Measurements from ENCODE around the gene SMIM24.
A peak's percentile ranks its signal among the peaks of the same experiment; 100 is the strongest.

DNA sequence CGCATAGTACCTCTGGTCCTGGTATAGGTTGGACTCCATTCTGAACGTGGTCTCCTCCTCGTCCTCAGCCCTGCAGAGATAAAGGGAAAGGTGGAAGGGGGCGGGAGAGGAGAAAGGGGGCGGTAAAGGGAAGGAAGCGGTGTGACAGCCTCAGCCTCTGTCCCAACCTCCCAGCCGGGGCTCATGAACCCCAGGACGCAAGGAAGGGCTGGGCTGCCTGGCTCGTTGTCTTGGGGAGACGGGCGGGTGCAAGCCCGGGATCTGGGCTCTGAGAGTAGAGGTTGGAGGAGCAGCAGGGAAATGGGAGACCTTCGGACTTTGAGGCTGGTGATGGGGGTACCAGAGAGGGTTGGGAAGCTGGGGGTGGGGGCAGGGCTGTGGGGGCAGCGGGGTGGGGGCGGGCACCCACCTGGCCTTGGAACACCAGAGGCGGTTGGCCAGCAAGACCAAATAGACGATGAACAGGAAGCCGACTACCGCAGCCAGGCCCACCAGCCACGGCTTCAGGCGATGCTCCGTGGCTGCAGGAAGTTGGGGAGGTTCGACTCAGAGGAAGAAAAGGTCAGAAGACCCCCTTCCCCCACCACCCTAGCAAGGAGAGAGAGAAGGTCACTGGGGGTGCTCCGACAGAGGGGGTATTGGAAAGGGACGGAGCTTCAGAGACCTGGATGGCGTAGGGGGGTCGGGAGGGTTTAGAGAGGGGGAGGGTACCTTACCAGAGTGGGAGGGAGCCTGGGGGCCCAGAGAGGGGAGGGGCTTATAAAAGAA, 1.7 kb downstream of the SMIM24 start:
- TF ChIP-seq POLR2AphosphoS5 (IDR thresholded peaks at IDR 0.05; ENCODE audit: low read depth) (no peak), CTCF (conservative IDR thresholded peaks at IDR 0.05; ENCODE audit: low read depth in 2 of 2) (0 out of 4 replicates have a peak, but pooled peaks of 1 of the 2 experiments have one; percentile 11), EZH2 (IDR thresholded peaks at IDR 0.05; ENCODE audit: low read depth, unreplicated experiment) (no peak), CREB1 (CRISPR knock-in tag; IDR thresholded peaks at IDR 0.05; ENCODE audit: low read depth) (no peak), JUNB (IDR thresholded peaks at IDR 0.05; ENCODE audit: unreplicated experiment) (no peak), EZH2phosphoT487 (IDR thresholded peaks at IDR 0.05; ENCODE audit: unreplicated experiment) (no peak), STAT1 (IDR thresholded peaks at IDR 0.05; ENCODE audit: unreplicated experiment) (no peak)
- TF ChIP-seq, protein P1, sequence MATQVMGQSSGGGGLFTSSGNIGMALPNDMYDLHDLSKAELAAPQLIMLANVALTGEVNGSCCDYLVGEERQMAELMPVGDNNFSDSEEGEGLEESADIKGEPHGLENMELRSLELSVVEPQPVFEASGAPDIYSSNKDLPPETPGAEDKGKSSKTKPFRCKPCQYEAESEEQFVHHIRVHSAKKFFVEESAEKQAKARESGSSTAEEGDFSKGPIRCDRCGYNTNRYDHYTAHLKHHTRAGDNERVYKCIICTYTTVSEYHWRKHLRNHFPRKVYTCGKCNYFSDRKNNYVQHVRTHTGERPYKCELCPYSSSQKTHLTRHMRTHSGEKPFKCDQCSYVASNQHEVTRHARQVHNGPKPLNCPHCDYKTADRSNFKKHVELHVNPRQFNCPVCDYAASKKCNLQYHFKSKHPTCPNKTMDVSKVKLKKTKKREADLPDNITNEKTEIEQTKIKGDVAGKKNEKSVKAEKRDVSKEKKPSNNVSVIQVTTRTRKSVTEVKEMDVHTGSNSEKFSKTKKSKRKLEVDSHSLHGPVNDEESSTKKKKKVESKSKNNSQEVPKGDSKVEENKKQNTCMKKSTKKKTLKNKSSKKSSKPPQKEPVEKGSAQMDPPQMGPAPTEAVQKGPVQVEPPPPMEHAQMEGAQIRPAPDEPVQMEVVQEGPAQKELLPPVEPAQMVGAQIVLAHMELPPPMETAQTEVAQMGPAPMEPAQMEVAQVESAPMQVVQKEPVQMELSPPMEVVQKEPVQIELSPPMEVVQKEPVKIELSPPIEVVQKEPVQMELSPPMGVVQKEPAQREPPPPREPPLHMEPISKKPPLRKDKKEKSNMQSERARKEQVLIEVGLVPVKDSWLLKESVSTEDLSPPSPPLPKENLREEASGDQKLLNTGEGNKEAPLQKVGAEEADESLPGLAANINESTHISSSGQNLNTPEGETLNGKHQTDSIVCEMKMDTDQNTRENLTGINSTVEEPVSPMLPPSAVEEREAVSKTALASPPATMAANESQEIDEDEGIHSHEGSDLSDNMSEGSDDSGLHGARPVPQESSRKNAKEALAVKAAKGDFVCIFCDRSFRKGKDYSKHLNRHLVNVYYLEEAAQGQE (IDR thresholded peaks at IDR 0.05; ENCODE audit: unreplicated experiment), result no peak

Measured in GM23338 (cell line).